ENCODE data around the gene RBM42. TPM values are rescaled to one million over a fixed set of nuclear protein-coding genes. Genes with fewer than 3 reads are reported as not detected.
A peak's percentile ranks its signal among the peaks of the same experiment; 100 is the strongest.

The RBM42 gene
- total and polyA plus RNA-seq, 2 experiments from 2014 or later = 74.7 to 82.5 TPM

- 91 to 97% methylated on average over 4 of the region's 4 CpGs for WGBS, 2 experiments (ENCODE audit: low coverage in 1 of 2, low lambda C conversion rate in 2 of 2, missing lambda C conversion rate in 2 of 2)
- no peak overlapping the region for H3K27ac ChIP-seq
- no peak overlapping the region for H3K4me2 ChIP-seq (ENCODE audit: unreplicated experiment)
- H4K20me1 ChIP-seq (ENCODE audit: insufficient read depth) = no peaks in the 10 kb centered on the region
- H3K9me3 ChIP-seq (ENCODE audit: low read depth) = no peaks in the 10 kb centered on the region
- H3K9ac ChIP-seq = no peak overlapping the region
- no peaks in the 10 kb centered on the region for H3K9me2 ChIP-seq (ENCODE audit: insufficient read depth)
- in situ Hi-C loops (cut with MboI) = no loop called here
- DNase-seq = no peak
- TF ChIP-seq EZH2 (IDR thresholded peaks at IDR 0.05; ENCODE audit: insufficient read depth, poor library complexity, severe bottlenecking) (no peak), EZH2phosphoT487 (IDR thresholded peaks at IDR 0.05; ENCODE audit: insufficient read depth, low read depth) (no peak)
- H3K79me2 ChIP-seq (ENCODE audit: insufficient read depth) = peaks cover 22% of the 10 kb centered on the region
- no peaks in the 10 kb centered on the region for H3K4me1 ChIP-seq (ENCODE audit: insufficient read depth)
- peaks cover 7% of the 10 kb centered on the region; the same call in 1 of the 2 replicates for H3F3A ChIP-seq (ENCODE audit: insufficient read depth)
- H3K4me3 ChIP-seq = no peak overlapping the region
- no peaks in the 10 kb centered on the region for H3K27me3 ChIP-seq (replicated peaks; ENCODE audit: insufficient read depth)
- peaks cover 27% of the 10 kb centered on the region; the same call in 1 of the 2 replicates for H3K36me3 ChIP-seq (ENCODE audit: low read depth)
- no peak overlapping the region for H2AFZ ChIP-seq
Observed at GRCh38 chr19:35655600-35655999, 26.8 kb downstream of the RBM42 start.

GRCh38 chr19:35656700-35657099 lies 27.9 kb downstream of the RBM42 start:
- no peaks in the 10 kb centered on the region for H3K27me3 ChIP-seq (replicated peaks; ENCODE audit: insufficient read depth)
- no peak overlapping the region for H2AFZ ChIP-seq
- in situ Hi-C loops (cut with MboI) = no loop called here
- H3K4me2 ChIP-seq (ENCODE audit: unreplicated experiment) = no peak overlapping the region
- no peak overlapping the region for H3K9ac ChIP-seq
- H3K4me3 ChIP-seq = no peak overlapping the region
- H3F3A ChIP-seq (ENCODE audit: insufficient read depth) = peaks cover 16% of the 10 kb centered on the region
- DNase-seq = no peak
- no peak for TF ChIP-seq EZH2phosphoT487 (IDR thresholded peaks at IDR 0.05; ENCODE audit: insufficient read depth, low read depth)
- TF ChIP-seq EZH2 (IDR thresholded peaks at IDR 0.05; ENCODE audit: insufficient read depth, poor library complexity, severe bottlenecking) = no peak
- H3K9me3 ChIP-seq (ENCODE audit: low read depth) = no peaks in the 10 kb centered on the region
- 84 to 88% methylated on average over 6 of the region's 6 CpGs for WGBS, 2 experiments (ENCODE audit: low coverage in 1 of 2, low lambda C conversion rate in 2 of 2, missing lambda C conversion rate in 2 of 2)
- H3K9me2 ChIP-seq (ENCODE audit: insufficient read depth) = no peaks in the 10 kb centered on the region
- H3K4me1 ChIP-seq (ENCODE audit: insufficient read depth) = no peaks in the 10 kb centered on the region
- no peaks in the 10 kb centered on the region for H4K20me1 ChIP-seq (ENCODE audit: insufficient read depth)
- H3K36me3 ChIP-seq (ENCODE audit: low read depth) = peaks cover 27% of the 10 kb centered on the region; the same call in 1 of the 2 replicates
- peaks cover 11% of the 10 kb centered on the region; the same call in 1 of the 2 replicates for H3K79me2 ChIP-seq (ENCODE audit: insufficient read depth)
- no peak overlapping the region for H3K27ac ChIP-seq

- Histone ChIP-seq H3K27me3 (replicated peaks; ENCODE audit: insufficient read depth) (no peaks in the 10 kb centered on the region), H3K4me3 (no peak overlapping the region), H2AFZ (no peak overlapping the region), H3K9me3 (ENCODE audit: low read depth) (no peaks in the 10 kb centered on the region), H3K79me2 (ENCODE audit: insufficient read depth) (peaks cover 3% of the 10 kb centered on the region; the same call in 1 of the 2 replicates), H3K4me2 (ENCODE audit: unreplicated experiment) (no peak overlapping the region), H3K27ac (no peak overlapping the region), H3K9ac (no peak overlapping the region), H4K20me1 (ENCODE audit: insufficient read depth) (no peaks in the 10 kb centered on the region), H3K36me3 (ENCODE audit: low read depth) (peaks cover 27% of the 10 kb centered on the region; the same call in 1 of the 2 replicates), H3K9me2 (ENCODE audit: insufficient read depth) (no peaks in the 10 kb centered on the region), H3F3A (ENCODE audit: insufficient read depth) (peaks cover 16% of the 10 kb centered on the region), H3K4me1 (ENCODE audit: insufficient read depth) (no peaks in the 10 kb centered on the region)
- TF ChIP-seq EZH2 (IDR thresholded peaks at IDR 0.05; ENCODE audit: insufficient read depth, poor library complexity, severe bottlenecking) = no peak
- no peak for TF ChIP-seq EZH2phosphoT487 (IDR thresholded peaks at IDR 0.05; ENCODE audit: insufficient read depth, low read depth)
- DNase-seq = peak; percentile 15
- WGBS, 2 experiments (ENCODE audit: low coverage in 1 of 2, low lambda C conversion rate in 2 of 2, missing lambda C conversion rate in 2 of 2) = 91 to 92% methylated on average over 15 of the region's 15 CpGs
- in situ Hi-C loops (cut with MboI) = no loop called here
Observed at GRCh38 chr19:35657904-35658700, 29.3 kb downstream of the RBM42 start.

- Histone ChIP-seq H4K20me1 (ENCODE audit: insufficient read depth) (no peaks in the 10 kb centered on the region), H3K4me1 (ENCODE audit: insufficient read depth) (no peaks in the 10 kb centered on the region), H3K9me3 (ENCODE audit: low read depth) (no peaks in the 10 kb centered on the region), H3K9me2 (ENCODE audit: insufficient read depth) (no peaks in the 10 kb centered on the region), H3F3A (ENCODE audit: insufficient read depth) (peaks cover 16% of the 10 kb centered on the region), H3K27ac (no peak overlapping the region), H3K36me3 (ENCODE audit: low read depth) (peaks cover 8% of the 10 kb centered on the region; the same call in 1 of the 2 replicates), H3K79me2 (ENCODE audit: insufficient read depth) (no peaks in the 10 kb centered on the region), H2AFZ (no peak overlapping the region), H3K4me2 (ENCODE audit: unreplicated experiment) (no peak overlapping the region), H3K4me3 (no peak overlapping the region), H3K9ac (no peak overlapping the region), H3K27me3 (replicated peaks; ENCODE audit: insufficient read depth) (no peaks in the 10 kb centered on the region)
- in situ Hi-C loops (cut with MboI) = no loop called here
- 98 to 99% methylated on average over 6 of the region's 6 CpGs for WGBS, 2 experiments (ENCODE audit: low coverage in 1 of 2, low lambda C conversion rate in 2 of 2, missing lambda C conversion rate in 2 of 2)
- TF ChIP-seq EZH2phosphoT487 (IDR thresholded peaks at IDR 0.05; ENCODE audit: insufficient read depth, low read depth) = no peak
- no peak for TF ChIP-seq EZH2 (IDR thresholded peaks at IDR 0.05; ENCODE audit: insufficient read depth, poor library complexity, severe bottlenecking)
- DNase-seq = no peak
Observed at GRCh38 chr19:35661995-35662340, 33.1 kb downstream of the RBM42 start.
